Anterior cingulate cortex (tissue), 58 donors: ENCODE data around the gene CFAP221.
"Not testable (repeated sequence)": the region's sequence is repeated elsewhere in the genome, so short reads cannot be mapped to it uniquely, and the experiment has no call there.

ENCODE experiments used
- DNase-seq, 58 donors: peaks; one replicate each; lab custom pipeline; 2025; lab: John Stamatoyannopoulos, UW

The CFAP221 gene

GRCh38 chr2:119583291-119583690 is 39.0 kb downstream of the CFAP221 start:
- DNase-seq: no peak

- DNase-seq: no peak
Observed at GRCh38 chr2:119584469-119584868, 40.2 kb downstream of the CFAP221 start.

GRCh38 chr2:119586085-119586484 is 41.8 kb downstream of the CFAP221 start:
- no peak for DNase-seq

- DNase-seq: no peak
Observed at GRCh38 chr2:119590873-119591272, 46.6 kb downstream of the CFAP221 start.

DNA sequence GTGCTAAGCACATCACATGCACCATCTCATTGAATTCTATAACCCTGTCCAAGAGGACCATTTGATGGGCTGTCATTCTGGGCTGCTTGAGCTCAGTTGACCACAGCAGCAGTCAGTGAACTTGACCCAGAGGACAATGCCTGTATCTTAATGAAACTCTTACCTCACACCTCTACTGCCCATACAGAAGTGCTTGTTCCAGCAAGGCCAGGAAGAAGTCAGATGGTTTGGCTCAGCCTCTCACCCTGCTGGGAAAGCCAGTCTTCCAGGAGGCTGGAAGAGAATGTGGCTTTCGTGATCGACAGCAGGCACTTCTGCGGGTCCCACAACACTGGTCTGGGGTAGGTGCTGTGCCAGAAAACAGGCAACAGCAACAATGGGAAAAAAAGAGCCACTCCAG is 47.3 kb downstream of the CFAP221 start:
- no peak for DNase-seq

GRCh38 chr2:119592436-119592835 is 48.2 kb downstream of the CFAP221 start:
- DNase-seq: no peak

DNA sequence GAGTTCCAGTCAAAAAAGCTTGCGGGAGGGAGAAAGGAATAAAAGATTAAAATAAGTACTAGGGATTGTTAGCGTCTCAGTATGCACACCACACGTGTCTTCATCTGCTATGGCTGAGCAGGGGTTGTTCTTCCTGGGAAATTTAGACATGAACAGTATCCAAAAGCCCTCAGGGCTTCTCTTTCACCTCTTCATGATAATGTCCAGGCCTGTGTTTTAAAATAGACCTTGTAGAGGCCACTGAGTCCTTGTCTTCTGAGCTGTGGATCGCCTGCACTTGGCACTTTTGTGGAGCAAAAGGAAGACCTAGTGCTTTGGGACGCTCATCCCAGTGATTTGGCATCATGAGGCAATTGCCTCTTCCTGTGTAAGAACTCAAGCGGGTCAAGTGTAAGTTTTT is 52.4 kb downstream of the CFAP221 start:
- no peak for DNase-seq

GRCh38 chr2:119598596-119599263 is 54.5 kb downstream of the CFAP221 start:
- peak in 7 of 58 donors; percentile 9 to 14 (median 11) for DNase-seq

DNA sequence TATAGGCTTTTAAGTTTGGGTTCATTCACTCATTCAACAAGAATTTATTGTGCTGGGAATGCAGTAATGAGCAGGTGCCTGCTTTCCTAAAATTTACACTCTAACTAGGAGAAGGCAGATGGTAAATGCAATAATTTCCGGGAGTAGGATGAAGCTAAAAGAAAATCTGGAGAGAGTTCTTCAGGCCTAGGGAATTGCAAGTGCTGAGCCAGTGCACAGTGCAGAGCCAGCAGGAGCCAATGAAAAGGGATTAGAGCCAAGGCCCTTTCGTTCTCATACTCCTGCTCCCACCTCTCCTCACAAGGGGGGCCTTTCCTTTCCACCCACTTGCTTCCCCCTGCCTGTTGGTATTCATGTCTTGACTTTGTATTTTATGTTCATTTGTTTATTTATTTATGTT is 55.1 kb downstream of the CFAP221 start:
- peak in 5 of 58 donors; percentile 5 to 36 (median 23) for DNase-seq

GRCh38 chr2:119605096-119605495 is 60.8 kb downstream of the CFAP221 start:
- DNase-seq: no peak

- DNase-seq: no peak
Observed at GRCh38 chr2:119606674-119607073, 62.4 kb downstream of the CFAP221 start.

DNA sequence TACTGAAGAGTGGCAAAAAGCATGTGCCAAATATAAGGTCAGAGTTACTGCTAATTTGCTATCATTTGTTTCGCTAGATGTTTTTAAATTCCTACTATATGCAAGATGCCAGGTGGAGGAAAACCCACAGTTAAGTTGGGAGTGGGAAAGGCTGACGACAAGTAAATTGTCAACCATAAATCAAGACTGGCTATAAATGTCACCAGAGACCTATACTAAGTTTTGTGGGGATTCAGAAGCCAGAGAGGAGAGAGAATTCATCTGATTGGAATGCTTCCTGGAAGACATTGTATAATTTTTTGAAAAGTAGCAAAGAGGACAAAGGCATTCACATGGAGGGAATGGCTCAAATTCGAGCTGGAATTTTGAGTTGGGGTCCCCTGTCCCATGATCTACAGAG is 64.3 kb downstream of the CFAP221 start:
- no peak for DNase-seq

DNA sequence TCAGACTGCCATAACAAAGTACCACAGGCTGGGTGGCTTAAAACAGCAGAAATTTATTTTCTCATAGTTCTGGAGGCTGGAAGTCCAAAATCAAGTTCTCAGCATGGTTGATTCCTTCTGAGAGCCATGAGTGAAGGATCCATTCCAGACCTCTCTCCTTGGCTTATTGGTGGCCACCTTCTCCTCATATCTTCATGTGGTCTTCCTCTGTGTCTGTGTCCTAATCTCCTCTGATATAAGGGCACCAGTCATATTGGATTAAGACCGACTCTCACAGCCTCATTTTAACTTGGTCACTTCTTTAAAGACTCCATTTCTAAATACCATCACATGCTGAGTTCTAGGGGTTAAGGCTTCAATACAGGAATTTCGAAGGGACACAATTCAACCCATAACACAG is 65.1 kb downstream of the CFAP221 start:
- DNase-seq: no peak

DNA sequence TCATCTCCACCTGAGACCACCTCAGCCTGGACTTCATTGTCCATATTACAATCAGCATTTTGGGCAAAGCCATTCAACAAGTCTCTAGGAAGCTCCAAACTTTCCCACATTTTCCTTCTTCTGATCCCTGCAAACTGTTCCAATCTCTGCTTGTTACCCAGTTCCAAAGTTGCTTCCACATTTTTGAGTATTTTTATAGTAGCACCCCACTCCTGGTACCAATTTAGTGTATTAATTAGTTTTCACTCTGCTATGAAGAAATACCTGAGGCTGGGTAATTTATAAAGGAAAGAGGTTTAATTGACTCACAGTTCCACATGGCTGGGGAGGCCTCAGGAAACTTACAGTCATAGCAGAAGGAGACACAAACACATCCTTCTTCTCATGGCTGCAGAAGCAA is 69.9 kb downstream of the CFAP221 start:
- not testable (repeated sequence) for DNase-seq

- no peak for DNase-seq
Observed at GRCh38 chr2:119616421-119616820, 72.2 kb downstream of the CFAP221 start.

- DNase-seq: no peak
Observed at GRCh38 chr2:119617455-119617854, 73.2 kb downstream of the CFAP221 start.

DNA sequence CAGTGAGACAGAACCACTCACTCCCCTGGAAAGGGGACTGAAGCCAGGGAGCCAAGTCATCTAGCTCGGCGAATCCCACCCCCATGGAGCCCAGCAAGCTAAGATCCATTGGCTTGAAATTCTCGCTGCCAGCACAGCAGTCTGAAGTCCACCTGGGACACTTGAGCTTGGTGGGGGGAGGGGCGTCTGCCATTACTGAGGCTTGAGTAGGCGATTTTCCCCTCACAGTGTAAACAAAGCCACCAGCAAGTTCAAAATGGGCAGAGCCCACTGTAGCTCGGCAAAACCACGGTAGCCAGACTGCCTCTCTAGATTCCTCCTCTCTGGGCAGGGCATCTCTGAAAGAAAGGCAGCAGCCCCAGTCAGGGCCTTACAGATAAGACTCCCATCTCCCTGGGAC is 74.5 kb downstream of the CFAP221 start:
- DNase-seq: not testable (repeated sequence)

DNA sequence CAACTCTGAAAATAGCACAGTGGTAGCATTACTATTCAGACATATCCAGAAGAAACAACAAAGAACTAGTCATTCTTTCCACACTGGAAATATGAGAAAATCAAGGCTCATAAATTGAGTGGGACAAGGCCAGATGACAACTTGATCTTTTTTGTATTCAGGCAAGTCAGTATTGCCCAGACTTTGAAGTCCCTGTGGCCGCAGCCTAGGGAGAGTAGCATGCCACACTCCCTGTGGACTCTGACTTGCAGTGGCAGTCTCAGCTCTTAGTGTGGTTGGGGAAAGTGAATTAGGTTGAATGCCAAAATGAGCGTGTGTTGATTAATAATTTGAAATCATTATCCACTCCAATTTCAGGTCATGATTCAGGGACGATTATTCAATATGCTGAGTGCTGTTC is 81.0 kb downstream of the CFAP221 start:
- DNase-seq: no peak

DNA sequence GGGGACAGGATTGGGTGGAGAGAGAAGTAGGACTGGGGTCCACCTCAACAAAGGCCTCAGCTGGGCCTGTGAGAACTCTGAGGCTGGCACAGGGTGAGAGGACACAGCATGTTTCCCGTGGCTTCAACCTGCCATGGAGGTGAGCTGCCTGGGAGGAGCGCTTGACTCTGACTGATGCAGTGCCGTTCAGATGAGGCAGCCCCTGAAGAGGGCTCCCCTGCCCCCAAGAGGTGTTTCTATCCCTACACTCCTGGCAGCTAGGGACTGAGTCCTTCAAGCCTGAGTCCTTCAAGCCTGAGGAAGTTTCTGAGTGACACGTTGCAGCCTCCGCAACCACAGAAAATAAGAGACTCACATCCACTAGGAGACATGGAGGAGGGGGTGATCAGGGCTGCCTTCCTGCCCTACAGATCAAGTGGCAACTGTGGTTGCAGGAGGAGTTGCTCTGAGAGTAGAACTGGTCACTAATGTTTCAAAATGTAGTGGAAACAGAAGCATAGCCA is 85.1 kb downstream of the CFAP221 start:
- DNase-seq: no peak

- DNase-seq: no peak
Observed at GRCh38 chr2:119630121-119630520, 85.9 kb downstream of the CFAP221 start.

DNA sequence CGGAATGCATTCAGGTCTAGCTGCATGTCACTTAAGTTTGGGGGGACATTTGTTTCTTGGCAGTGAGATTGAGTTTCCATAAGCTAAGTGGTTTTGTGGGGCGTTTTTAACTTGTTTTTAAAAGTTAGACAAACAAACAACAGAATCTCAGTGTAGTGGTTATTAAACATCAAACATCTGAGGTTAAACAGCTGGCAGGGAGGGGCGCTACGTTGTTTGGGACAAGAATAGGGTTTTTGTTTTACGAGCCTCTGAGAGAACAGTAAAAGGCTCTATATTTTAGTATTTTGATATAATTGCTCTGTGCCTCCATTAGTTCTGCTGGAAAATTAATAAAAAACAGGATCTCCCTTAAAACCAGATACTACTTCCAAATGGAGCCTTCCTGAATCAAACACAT is 93.1 kb downstream of the CFAP221 start:
- DNase-seq: no peak

GRCh38 chr2:119638246-119638645 is 94.0 kb downstream of the CFAP221 start:
- DNase-seq: no peak
